Neutrophil (primary cell): ENCODE data around the gene ENKD1.

Experiments used
- H3K27ac ChIP-seq: fragments of 200-600 bp; sonication (generic); 2 replicates; pipeline ENCODE4 v1.5.1; 2016; ENCODE audit warnings: mild to moderate bottlenecking, moderate library complexity
- H3K27me3 ChIP-seq: fragments of 200-600 bp; sonication (generic); 2 replicates; pipeline ENCODE4 v1.6.0; 2016; ENCODE audit warnings: mild to moderate bottlenecking
- H3K36me3 ChIP-seq: fragments of 200-600 bp; sonication (generic); 2 replicates; pipeline ENCODE4 v1.5.1; 2017
- H3K4me1 ChIP-seq, 2 experiments: fragments of 200-600 bp in 1 of 2; sonication (generic) in 1 of 2; 1 replicate in 1 of 2; 2 replicates in 1 of 2; pipeline versions ENCODE4 v1.5.1 to v1.6.1; 2013 to 2016; ENCODE audit warnings: low read depth in 1 of 2, low read length in 1 of 2, mild to moderate bottlenecking in 1 of 2, moderate library complexity in 1 of 2; ENCODE audit not compliant: control insufficient read depth in 1 of 2, insufficient read depth in 1 of 2
- H3K4me3 ChIP-seq, 2 experiments: fragments of 200-600 bp in 1 of 2; sonication (generic) in 1 of 2; 1 replicate in 1 of 2; 2 replicates in 1 of 2; pipeline ENCODE4 v1.5.1; 2013 to 2016; ENCODE audit warnings: low read depth in 1 of 2, low read length in 1 of 2, mild to moderate bottlenecking in 1 of 2, moderate library complexity in 1 of 2
- H3K9me3 ChIP-seq: fragments of 200-600 bp; sonication (generic); 2 replicates; pipeline ENCODE4 v1.5.1; 2016
- CTCF ChIP-seq: fragments of 200-600 bp; sonication (generic); IDR thresholded peaks from 2 replicates; pipeline ENCODE4 v1.5.1; 2016; ENCODE audit warnings: antibody characterized with exemption

Gene ENKD1

GRCh38 chr16:67650023-67650422 lies 16.5 kb downstream of the ENKD1 start:
- H3K36me3 ChIP-seq, result no peaks in the 10 kb centered on the region
- H3K27me3 ChIP-seq, result peaks cover 10% of the 10 kb centered on the region
- H3K9me3 ChIP-seq, result no peaks in the 10 kb centered on the region
- H3K27ac ChIP-seq, result no peak overlapping the region
- no peak for TF ChIP-seq CTCF
- H3K4me3 ChIP-seq, result no peak overlapping the region
- peaks cover 7% of the 10 kb centered on the region in 2 experiments for H3K4me1 ChIP-seq

- Histone ChIP-seq H3K27ac (no peak overlapping the region), H3K36me3 (no peaks in the 10 kb centered on the region), H3K4me1 (peaks cover 8 to 12% of the 10 kb centered on the region in 2 experiments), H3K27me3 (peaks cover 15% of the 10 kb centered on the region), H3K9me3 (no peaks in the 10 kb centered on the region), H3K4me3 (no peak overlapping the region)
- TF ChIP-seq CTCF, result no peak
Measured at GRCh38 chr16:67649494-67649931, 17.0 kb downstream of the ENKD1 start.

- peaks cover 10 to 14% of the 10 kb centered on the region in 2 experiments for H3K4me1 ChIP-seq
- H3K4me3 ChIP-seq, result no peak overlapping the region
- H3K36me3 ChIP-seq, result no peaks in the 10 kb centered on the region
- H3K27ac ChIP-seq, result no peak overlapping the region
- TF ChIP-seq CTCF, result no peak
- no peaks in the 10 kb centered on the region for H3K9me3 ChIP-seq
- H3K27me3 ChIP-seq, result peaks cover 22% of the 10 kb centered on the region
Measured at GRCh38 chr16:67648764-67649407, 17.7 kb downstream of the ENKD1 start.

- Histone ChIP-seq H3K4me1 (peaks cover 10 to 14% of the 10 kb centered on the region in 2 experiments), H3K4me3 (no peak overlapping the region), H3K27me3 (peaks cover 24% of the 10 kb centered on the region), H3K27ac (no peak overlapping the region), H3K9me3 (no peaks in the 10 kb centered on the region), H3K36me3 (no peaks in the 10 kb centered on the region)
- no peak for TF ChIP-seq CTCF
Measured at GRCh38 chr16:67648088-67648763, 18.3 kb downstream of the ENKD1 start.

- no peaks in the 10 kb centered on the region for H3K9me3 ChIP-seq
- no peak overlapping the region for H3K4me3 ChIP-seq
- H3K27ac ChIP-seq, result no peak overlapping the region
- H3K4me1 ChIP-seq, result peaks cover 10 to 14% of the 10 kb centered on the region in 2 experiments
- peaks cover 24% of the 10 kb centered on the region for H3K27me3 ChIP-seq
- no peak for TF ChIP-seq CTCF
- H3K36me3 ChIP-seq, result no peaks in the 10 kb centered on the region
Measured at GRCh38 chr16:67647681-67648080, 18.9 kb downstream of the ENKD1 start.
